HG02970 (cell line): ENCODE measurements around the gene PTPN11.

Experiments used
- ATAC-seq: cut with Tn5 transposase; IDR thresholded peaks from one replicate; pipeline ENCODE4 v1.9.1; 2021; ENCODE audit warnings: mild to moderate bottlenecking, moderate library complexity, moderate number of reproducible peaks; ENCODE audit not compliant: unreplicated experiment, low FRiP score

The PTPN11 gene

GRCh38 chr12:112535637-112536366 is 117.1 kb downstream of the PTPN11 start:
- ATAC-seq, result no peak

- ATAC-seq, result no peak
Observed at GRCh38 chr12:112536367-112536730, 117.6 kb downstream of the PTPN11 start.

GRCh38 chr12:112537710-112538396 is 119.1 kb downstream of the PTPN11 start:
- no peak for ATAC-seq

- ATAC-seq, result no peak
Observed at GRCh38 chr12:112538740-112539139, 120.0 kb downstream of the PTPN11 start.

GRCh38 chr12:112539221-112539620 is 120.5 kb downstream of the PTPN11 start:
- ATAC-seq, result no peak

GRCh38 chr12:112540021-112540420 is 121.3 kb downstream of the PTPN11 start:
- no peak for ATAC-seq

- ATAC-seq, result no peak
Observed at GRCh38 chr12:112543751-112544150, 125.0 kb downstream of the PTPN11 start.

GRCh38 chr12:112546339-112546738 is 127.6 kb downstream of the PTPN11 start:
- no peak for ATAC-seq

GRCh38 chr12:112546996-112547395 is 128.2 kb downstream of the PTPN11 start:
- no peak for ATAC-seq

- no peak for ATAC-seq
Observed at GRCh38 chr12:112549031-112549430, 130.3 kb downstream of the PTPN11 start.

GRCh38 chr12:112551681-112552080 is 132.9 kb downstream of the PTPN11 start:
- ATAC-seq, result no peak

GRCh38 chr12:112555621-112556233 is 137.0 kb downstream of the PTPN11 start:
- no peak for ATAC-seq

GRCh38 chr12:112557951-112558630 is 139.3 kb downstream of the PTPN11 start:
- no peak for ATAC-seq
